Activated T-cell treated with anti-CD3 and anti-CD28 coated beads, Interleukin-2, amount 50 U/mL, for 24 hours (primary cell): ENCODE data around the gene CEP85.

Experiments used
- DNase-seq: peaks from one replicate; pipeline ENCODE4 v3.0.0-alpha.2; 2020
- H3K27ac Mint-ChIP-seq: 2 replicates; pipeline ENCODE4 v1.8.0; 2020; ENCODE audit warnings: mild to moderate bottlenecking, mixed read lengths
- H3K27me3 Mint-ChIP-seq: 2 replicates; pipeline ENCODE4 v1.8.0; 2020; ENCODE audit warnings: mixed read lengths
- H3K36me3 Mint-ChIP-seq: 2 replicates; pipeline ENCODE4 v1.8.0; 2020; ENCODE audit warnings: low read depth, mixed read lengths
- H3K4me1 Mint-ChIP-seq: 2 replicates; pipeline ENCODE4 v1.8.0; 2020; ENCODE audit warnings: low read depth, mixed read lengths
- H3K4me3 Mint-ChIP-seq: 2 replicates; pipeline ENCODE4 v1.8.0; 2020; ENCODE audit warnings: mild to moderate bottlenecking, moderate library complexity, mixed read lengths
- H3K9me3 Mint-ChIP-seq: 2 replicates; pipeline ENCODE4 v1.8.0; 2020; ENCODE audit warnings: mixed read lengths

The CEP85 gene

DNA sequence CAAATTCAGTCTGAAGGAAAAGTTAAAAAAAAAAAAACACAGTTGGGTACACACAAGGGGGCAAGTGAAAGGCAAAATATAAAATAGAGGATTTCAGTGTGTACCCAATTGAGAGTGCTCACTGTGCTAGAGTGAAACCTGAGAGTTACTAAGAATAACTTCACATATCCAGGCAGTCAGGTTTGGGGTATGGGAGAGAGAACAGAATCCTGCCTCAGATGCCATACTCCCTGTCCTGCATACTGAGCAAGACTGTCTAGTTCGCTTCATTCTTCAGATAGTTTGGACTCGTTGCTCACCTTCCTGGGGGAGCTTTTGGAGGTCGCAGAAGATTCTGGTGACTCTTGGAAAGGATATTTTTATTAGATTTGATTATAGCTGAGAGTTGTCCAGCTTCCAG lies 20.4 kb downstream of the CEP85 start:
- H3K4me3 Mint-ChIP-seq, result no peak overlapping the region
- peaks cover 8% of the 10 kb centered on the region for H3K4me1 Mint-ChIP-seq
- H3K27me3 Mint-ChIP-seq, result no peaks in the 10 kb centered on the region
- H3K27ac Mint-ChIP-seq, result no peak overlapping the region
- DNase-seq, result no peak
- H3K9me3 Mint-ChIP-seq, result no peaks in the 10 kb centered on the region
- peaks cover 81% of the 10 kb centered on the region for H3K36me3 Mint-ChIP-seq

DNA sequence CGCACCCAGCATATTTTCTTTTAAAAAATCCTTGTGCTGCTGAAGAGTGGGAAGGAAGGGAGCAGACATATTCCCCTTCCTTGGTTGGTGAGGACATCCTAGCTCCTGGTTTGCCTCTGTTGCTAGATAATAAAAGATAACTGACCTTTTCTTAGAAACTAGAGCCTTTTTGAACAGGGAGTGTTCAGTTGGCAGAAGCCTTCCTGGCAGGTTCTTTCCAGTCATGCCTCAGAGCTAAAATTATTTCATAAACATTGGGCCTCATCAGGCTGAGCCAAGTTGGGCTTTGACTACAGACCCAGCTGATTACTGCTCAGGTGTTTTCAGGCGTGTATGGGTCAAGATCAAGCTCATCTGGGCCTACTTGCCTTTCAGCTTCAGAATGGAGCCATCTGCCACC lies 23.2 kb downstream of the CEP85 start:
- Mint-ChIP-seq H3K9me3 (no peaks in the 10 kb centered on the region), H3K36me3 (peaks cover 85% of the 10 kb centered on the region), H3K27me3 (no peaks in the 10 kb centered on the region), H3K4me3 (no peak overlapping the region), H3K27ac (no peak overlapping the region), H3K4me1 (peaks cover 8% of the 10 kb centered on the region)
- DNase-seq, result no peak

DNA sequence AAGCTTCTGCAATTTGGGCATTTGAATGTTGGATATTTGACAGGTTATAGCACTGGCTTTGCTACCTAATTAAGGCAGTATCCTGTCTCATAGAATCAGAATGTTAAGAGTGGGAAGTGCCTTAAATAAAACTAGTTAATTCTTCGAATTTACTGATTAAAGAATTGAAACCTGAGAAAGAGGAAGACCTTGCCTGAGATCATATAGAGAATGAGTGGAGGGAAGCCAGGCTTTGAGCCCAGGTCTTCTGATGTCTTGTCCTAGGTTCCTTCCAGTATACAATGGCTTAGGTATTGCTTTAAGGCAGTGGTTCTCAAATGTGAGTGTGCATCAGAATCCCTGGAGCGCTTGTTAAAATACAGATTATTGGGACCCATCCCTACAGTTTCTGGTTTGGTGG lies 25.0 kb downstream of the CEP85 start:
- no peak for DNase-seq
- Mint-ChIP-seq H3K4me3 (no peak overlapping the region), H3K27me3 (no peaks in the 10 kb centered on the region), H3K4me1 (peaks cover under 1% of the 10 kb centered on the region), H3K27ac (no peak overlapping the region), H3K36me3 (peaks cover 92% of the 10 kb centered on the region), H3K9me3 (no peaks in the 10 kb centered on the region)

DNA sequence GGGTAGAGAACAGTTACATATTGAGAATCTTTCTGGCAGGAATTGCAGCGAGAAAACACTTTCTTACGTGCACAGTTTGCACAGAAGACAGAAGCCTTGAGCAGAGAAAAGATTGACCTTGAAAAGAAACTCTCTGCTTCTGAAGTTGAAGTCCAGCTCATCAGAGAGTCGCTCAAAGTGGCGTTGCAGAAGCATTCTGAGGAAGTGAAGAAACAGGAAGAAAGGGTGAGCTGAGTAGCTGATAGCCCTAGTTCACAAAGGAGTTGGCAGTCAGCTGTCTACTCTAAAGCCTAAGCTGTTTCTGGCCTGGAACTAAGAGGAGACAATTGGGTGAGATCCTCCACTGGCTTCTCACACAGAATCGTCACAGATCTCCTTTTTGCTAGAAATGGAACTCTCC lies 25.6 kb downstream of the CEP85 start:
- H3K9me3 Mint-ChIP-seq, result no peaks in the 10 kb centered on the region
- no peak for DNase-seq
- H3K27ac Mint-ChIP-seq, result no peak overlapping the region
- peaks cover 95% of the 10 kb centered on the region for H3K36me3 Mint-ChIP-seq
- H3K27me3 Mint-ChIP-seq, result no peaks in the 10 kb centered on the region
- no peaks in the 10 kb centered on the region for H3K4me1 Mint-ChIP-seq
- H3K4me3 Mint-ChIP-seq, result no peak overlapping the region

DNA sequence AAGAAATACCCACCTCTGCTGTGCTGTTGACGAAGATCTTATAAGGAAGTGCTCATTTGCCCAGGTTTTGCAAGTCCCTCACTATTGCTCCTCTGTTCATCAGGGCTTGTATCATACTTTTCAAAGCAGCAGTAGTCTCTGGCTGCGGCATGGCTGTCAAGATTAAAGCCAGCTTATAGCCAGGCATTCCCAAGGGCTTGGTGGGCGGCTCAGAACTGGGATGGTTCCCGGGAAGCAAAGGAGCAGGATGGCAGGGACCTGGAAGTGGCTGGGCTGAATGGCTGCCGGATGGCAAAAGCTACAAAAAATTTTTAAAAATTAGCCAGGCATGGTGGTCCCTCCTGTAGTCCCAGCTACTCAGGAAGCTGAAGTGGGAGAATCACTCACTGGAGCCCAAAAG lies 29.2 kb downstream of the CEP85 start:
- Mint-ChIP-seq H3K9me3 (peaks cover 1% of the 10 kb centered on the region), H3K4me1 (peaks cover 9% of the 10 kb centered on the region), H3K27me3 (no peaks in the 10 kb centered on the region), H3K36me3 (peaks cover 95% of the 10 kb centered on the region), H3K27ac (peak overlapping the region; percentile 24), H3K4me3 (no peak overlapping the region)
- DNase-seq, result no peak

DNA sequence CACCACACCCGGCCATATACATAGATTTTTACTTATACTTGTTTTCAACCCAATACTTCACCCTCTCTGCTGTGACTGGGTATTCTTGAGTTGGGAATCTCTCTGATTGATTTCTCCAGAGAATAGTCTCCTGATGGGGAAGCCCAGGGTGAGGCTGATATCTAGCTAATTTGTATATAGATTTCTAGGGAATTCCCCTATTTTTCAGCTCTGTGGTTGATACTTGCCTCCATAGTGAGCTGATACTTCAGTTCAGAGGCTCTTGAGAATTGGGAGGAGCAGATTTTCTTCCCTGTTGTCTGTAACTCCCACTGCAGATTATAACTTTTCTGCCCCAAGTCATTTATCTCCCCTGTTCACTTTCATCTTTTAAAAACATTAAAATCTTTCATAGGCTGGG lies 31.4 kb downstream of the CEP85 start:
- H3K36me3 Mint-ChIP-seq, result peaks cover 95% of the 10 kb centered on the region
- H3K27ac Mint-ChIP-seq, result peak overlapping the region; percentile 32
- H3K27me3 Mint-ChIP-seq, result no peaks in the 10 kb centered on the region
- H3K4me3 Mint-ChIP-seq, result no peak overlapping the region
- H3K9me3 Mint-ChIP-seq, result peaks cover 13% of the 10 kb centered on the region
- peaks cover 9% of the 10 kb centered on the region for H3K4me1 Mint-ChIP-seq
- no peak for DNase-seq

DNA sequence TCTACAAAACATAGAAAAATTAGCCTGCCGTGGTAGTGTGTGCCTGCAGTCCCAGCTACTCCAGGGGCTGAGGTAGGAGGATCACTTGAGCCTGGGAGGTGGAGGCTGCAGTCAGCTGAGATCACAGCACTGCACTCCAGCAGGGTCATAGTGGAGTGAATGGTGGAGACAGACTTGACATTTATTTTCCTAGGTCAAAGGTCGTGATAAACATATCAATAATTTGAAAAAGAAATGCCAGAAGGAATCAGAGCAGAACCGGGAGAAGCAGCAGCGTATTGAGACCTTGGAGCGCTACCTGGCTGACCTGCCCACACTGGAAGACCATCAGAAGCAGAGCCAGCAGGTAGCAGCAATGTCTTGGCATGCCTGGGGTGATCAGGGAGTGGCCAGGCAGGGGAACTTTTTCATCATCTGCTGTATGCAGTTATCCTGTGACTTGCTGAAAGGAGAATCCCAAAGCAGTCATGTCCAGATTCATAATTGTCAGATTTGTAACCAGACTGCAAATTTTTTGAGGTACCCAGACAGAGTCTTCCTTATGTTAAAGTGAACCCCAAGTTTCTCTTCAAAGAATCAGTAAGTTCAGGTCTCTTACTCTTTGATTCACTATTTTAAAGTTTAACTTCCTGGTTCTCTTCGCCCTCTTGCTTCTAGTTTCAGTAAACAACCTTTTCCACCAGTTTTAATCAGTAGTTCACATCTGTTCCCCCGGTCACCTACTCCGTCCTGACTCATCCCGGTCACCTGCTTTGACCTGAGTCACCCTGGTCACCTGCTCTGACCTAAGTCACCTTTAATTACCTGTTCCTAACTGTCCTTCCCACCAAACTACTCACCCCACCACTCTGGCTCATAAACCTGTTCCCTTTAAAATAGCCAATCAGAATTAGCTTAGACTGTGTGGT lies 34.5 kb downstream of the CEP85 start:
- no peak overlapping the region for H3K27ac Mint-ChIP-seq
- no peaks in the 10 kb centered on the region for H3K27me3 Mint-ChIP-seq
- H3K9me3 Mint-ChIP-seq, result peaks cover 13% of the 10 kb centered on the region
- no peak overlapping the region for H3K4me3 Mint-ChIP-seq
- H3K36me3 Mint-ChIP-seq, result peaks cover 94% of the 10 kb centered on the region
- peaks cover 9% of the 10 kb centered on the region for H3K4me1 Mint-ChIP-seq
- DNase-seq, result no peak

DNA sequence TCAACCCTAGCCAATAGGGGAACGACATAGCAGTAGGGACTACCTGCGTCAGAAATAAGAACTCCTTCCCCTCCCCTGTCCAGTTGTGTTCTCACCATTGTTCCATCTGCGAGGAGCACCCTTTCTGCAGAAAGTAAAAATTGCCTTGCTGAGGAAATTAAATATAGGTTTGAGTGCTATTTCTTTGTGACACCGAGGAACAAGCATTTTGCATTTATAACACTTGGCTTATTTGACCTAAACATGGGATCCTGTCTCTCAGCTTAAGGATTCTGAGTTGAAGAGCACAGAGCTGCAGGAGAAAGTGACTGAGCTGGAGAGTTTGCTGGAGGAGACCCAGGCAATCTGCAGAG lies 35.2 kb downstream of the CEP85 start:
- Mint-ChIP-seq H3K36me3 (peaks cover 90% of the 10 kb centered on the region), H3K27ac (no peak overlapping the region), H3K9me3 (peaks cover 13% of the 10 kb centered on the region), H3K4me3 (no peak overlapping the region), H3K4me1 (peaks cover 11% of the 10 kb centered on the region), H3K27me3 (no peaks in the 10 kb centered on the region)
- no peak for DNase-seq

DNA sequence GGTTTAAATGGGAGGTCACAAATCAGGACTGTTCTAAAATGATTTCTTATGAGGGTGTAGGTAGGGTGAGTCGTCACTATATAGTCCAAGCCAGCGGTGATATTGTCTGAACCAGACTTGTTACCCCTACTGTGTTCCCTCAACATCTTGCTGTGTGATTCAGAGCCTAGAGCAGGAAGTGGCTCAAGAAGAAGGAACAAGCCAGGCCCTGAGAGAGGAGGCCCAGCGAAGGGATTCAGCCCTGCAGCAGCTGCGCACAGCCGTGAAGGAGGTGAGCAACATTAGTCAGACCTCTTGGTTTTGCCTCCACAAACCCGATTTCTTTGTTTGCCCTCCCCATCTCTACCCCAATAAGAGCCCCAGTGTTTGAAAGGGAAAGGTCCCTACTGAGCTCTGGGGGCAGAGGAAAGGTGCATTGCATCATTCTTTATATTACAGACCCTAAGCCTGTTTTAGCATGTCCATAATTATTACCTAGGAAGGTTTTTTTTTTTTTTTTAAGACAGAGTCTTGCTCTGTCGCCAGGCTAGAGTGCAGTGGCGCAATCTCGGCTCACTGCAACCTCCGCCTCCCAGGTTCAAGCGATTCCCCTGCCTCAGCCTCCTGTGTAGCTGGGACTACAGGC lies 40.9 kb downstream of the CEP85 start:
- no peak overlapping the region for H3K4me3 Mint-ChIP-seq
- no peaks in the 10 kb centered on the region for H3K9me3 Mint-ChIP-seq
- H3K4me1 Mint-ChIP-seq, result peaks cover 56% of the 10 kb centered on the region
- no peaks in the 10 kb centered on the region for H3K27me3 Mint-ChIP-seq
- H3K36me3 Mint-ChIP-seq, result peaks cover 86% of the 10 kb centered on the region
- peak overlapping the region; percentile 98 for H3K27ac Mint-ChIP-seq
- DNase-seq, result no peak

DNA sequence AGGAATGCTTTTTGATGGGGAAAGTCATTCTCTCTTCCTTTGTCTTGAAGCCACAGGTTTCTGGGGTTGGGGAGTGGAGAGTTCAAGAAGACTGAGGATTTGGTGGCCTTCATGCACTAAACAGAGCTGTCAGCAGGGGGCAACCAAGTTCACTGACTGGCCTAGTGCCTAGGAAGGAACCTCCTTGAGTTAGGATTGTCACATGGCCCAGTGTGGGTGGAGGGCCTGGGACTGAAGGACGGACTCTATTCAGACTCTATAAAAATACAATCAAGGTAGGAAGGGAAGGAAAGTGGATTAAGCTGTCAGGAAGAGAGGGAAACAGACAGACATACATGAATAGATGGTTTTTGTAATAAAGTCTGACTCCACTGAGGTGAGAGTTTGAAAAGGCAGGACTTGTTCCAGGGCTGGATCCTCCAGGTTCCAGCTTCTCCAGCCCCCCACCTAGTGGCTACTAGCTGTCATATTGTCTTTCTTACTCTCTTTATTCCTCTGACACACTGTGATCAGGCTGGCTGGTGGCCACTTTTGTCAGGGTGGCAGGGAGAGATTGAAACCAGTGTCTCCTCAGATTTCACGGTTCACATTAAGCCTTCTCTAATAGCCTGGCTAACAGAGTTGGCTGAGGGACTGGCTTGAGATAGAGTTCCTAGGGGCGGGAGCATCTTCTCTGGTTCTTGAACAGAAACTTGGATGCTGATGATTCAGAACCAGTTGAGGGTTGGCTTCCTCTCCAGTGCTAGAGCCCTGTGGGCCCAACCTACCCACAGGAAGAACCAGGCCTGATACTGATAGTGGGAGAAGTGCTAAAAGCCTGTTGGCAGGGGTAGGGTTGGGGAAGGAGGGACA lies 41.8 kb downstream of the CEP85 start:
- H3K27ac Mint-ChIP-seq, result peak overlapping the region; percentile 98
- peak; percentile 85 for DNase-seq
- H3K27me3 Mint-ChIP-seq, result no peaks in the 10 kb centered on the region
- peaks cover 59% of the 10 kb centered on the region for H3K4me1 Mint-ChIP-seq
- no peaks in the 10 kb centered on the region for H3K9me3 Mint-ChIP-seq
- peaks cover 84% of the 10 kb centered on the region for H3K36me3 Mint-ChIP-seq
- H3K4me3 Mint-ChIP-seq, result peak overlapping the region; percentile 64

DNA sequence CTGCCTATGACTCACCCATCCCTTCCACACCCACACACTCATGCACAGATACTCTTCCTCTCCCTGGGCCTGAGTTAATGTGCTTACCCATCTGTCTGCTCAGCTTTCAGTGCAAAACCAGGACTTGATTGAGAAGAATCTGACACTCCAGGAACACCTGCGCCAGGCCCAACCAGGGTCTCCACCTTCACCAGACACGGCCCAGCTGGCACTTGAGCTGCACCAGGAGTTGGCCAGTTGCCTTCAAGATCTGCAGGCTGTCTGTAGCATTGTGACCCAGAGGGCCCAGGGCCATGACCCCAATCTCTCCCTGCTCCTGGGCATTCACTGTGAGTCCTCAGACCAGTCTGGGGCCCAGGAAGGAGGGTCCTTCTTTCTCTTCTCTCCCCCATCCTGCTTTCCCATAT lies 42.4 kb downstream of the CEP85 start:
- Mint-ChIP-seq H3K36me3 (peaks cover 84% of the 10 kb centered on the region), H3K4me1 (peaks cover 65% of the 10 kb centered on the region), H3K4me3 (peak overlapping the region; percentile 64), H3K9me3 (no peaks in the 10 kb centered on the region), H3K27ac (peak overlapping the region; percentile 98), H3K27me3 (no peaks in the 10 kb centered on the region)
- no peak for DNase-seq

DNA sequence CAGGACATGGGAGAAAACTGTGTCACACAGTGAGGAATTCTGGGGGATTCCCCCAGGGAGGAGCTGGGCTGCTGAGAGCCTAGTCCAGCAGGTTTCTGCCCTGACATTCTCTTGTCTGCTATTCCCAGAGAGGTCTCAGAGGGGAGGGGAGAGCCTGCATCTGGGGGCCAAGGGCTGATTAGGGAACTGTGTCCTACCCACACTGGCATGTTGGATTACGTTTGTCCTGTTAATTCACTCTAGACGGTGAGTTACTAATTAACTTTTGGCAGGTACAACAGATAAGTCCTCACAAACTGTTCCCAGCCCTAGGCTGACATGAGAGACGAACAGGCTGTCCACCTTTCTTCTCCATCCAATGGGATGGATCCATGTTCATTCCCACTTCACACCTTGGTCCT lies 43.3 kb downstream of the CEP85 start:
- no peak for DNase-seq
- Mint-ChIP-seq H3K9me3 (no peaks in the 10 kb centered on the region), H3K27me3 (no peaks in the 10 kb centered on the region), H3K4me3 (peak overlapping the region; percentile 64), H3K36me3 (peaks cover 84% of the 10 kb centered on the region), H3K4me1 (peaks cover 74% of the 10 kb centered on the region), H3K27ac (peak overlapping the region; percentile 98)

DNA sequence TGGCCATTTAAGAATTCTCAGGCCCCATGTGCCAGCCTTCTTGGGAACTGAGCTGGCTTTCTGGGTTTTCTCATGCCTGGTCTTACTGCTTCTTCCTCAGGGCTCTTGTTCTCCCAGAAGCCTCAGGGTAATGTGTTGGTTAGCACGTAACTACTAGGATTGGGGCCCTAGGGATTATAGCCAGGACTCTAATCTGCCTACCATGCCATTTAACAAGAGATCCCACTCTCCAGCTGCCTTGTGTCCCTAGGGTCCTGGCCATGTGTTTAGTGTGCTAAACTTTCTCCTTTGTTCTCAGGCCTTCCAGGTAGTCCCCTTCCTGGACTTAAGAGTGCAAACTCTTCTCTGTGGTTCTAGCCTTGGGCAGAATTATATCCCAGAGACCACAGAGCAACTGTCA lies 43.7 kb downstream of the CEP85 start:
- no peaks in the 10 kb centered on the region for H3K27me3 Mint-ChIP-seq
- H3K9me3 Mint-ChIP-seq, result no peaks in the 10 kb centered on the region
- H3K36me3 Mint-ChIP-seq, result peaks cover 86% of the 10 kb centered on the region
- H3K27ac Mint-ChIP-seq, result peak overlapping the region; percentile 98
- peaks cover 78% of the 10 kb centered on the region for H3K4me1 Mint-ChIP-seq
- H3K4me3 Mint-ChIP-seq, result peak overlapping the region; percentile 87
- no peak for DNase-seq

DNA sequence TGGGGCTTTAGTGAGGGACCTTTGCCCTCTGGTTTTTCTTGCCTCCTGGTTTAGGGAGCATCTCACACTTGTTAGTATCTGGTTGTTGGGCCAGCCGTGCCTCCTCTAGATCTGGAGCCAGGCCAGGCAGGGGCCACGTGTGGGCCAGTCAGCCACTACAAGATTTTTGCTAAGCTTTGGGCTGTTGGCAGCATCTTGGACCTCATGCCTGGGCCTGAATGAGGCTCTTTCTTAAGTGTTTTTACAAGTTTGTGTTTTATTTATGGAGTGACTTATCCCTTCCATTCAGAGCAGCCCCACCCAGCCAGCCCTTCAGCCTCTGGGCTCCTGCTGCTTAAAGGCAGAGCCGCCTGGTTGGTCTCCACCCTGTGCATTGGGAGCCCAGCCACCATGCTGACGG lies 44.3 kb downstream of the CEP85 start:
- Mint-ChIP-seq H3K4me1 (peaks cover 84% of the 10 kb centered on the region), H3K4me3 (peak overlapping the region; percentile 87), H3K36me3 (peaks cover 86% of the 10 kb centered on the region), H3K27me3 (no peaks in the 10 kb centered on the region), H3K9me3 (no peaks in the 10 kb centered on the region), H3K27ac (peak overlapping the region; percentile 98)
- no peak for DNase-seq
